Activated CD4-positive, alpha-beta memory T cell treated with anti-CD3 and anti-CD28 coated beads, Interleukin-2, amount 10 ng/mL, durations not matched to agents 7 days and 5 days (primary cell): ENCODE measurements around the gene HCFC1R1. TPM values are rescaled to one million over a fixed set of nuclear protein-coding genes. Genes with fewer than 3 reads are reported as not detected.

ENCODE experiments used
- CTCF ChIA-PET: fragments of 350-600 bp; sonication (Branson Sonifier 250); formaldehyde crosslinking; loops from one replicate; lab custom pipeline; 2021; ENCODE audit warnings: antibody characterized with exemption, inconsistent platforms; lab: Charles Lee
- POLR2A ChIA-PET: fragments of 350-600 bp; sonication (Branson Sonifier 250); formaldehyde crosslinking; loops from one replicate; lab custom pipeline; 2021; ENCODE audit warnings: antibody characterized with exemption; lab: Charles Lee
- DNase-seq: peaks from one replicate; pipeline ENCODE4 v3.0.0-alpha.2; 2020
- H3K27ac Mint-ChIP-seq: one replicate; pipeline ENCODE4 v1.8.0; 2021; ENCODE audit warnings: mild to moderate bottlenecking, mixed read lengths
- H3K27me3 Mint-ChIP-seq: one replicate; pipeline ENCODE4 v1.8.0; 2021; ENCODE audit warnings: mixed read lengths
- H3K36me3 Mint-ChIP-seq: one replicate; pipeline ENCODE4 v1.8.0; 2021; ENCODE audit warnings: low read depth, mixed read lengths
- H3K4me1 Mint-ChIP-seq: one replicate; pipeline ENCODE4 v1.8.0; 2021; ENCODE audit warnings: mixed read lengths
- H3K4me3 Mint-ChIP-seq: one replicate; pipeline ENCODE4 v1.8.0; 2021; ENCODE audit warnings: mild to moderate bottlenecking, mixed read lengths
- H3K9me3 Mint-ChIP-seq: one replicate; pipeline ENCODE4 v1.8.0; 2021; ENCODE audit warnings: mixed read lengths
- total RNA-seq, 2 experiments: library from RNA; stranded (reverse); gene quantifications; one replicate each; pipeline ENCODE4 v1.2.3, GENCODE V29; 2021

Gene HCFC1R1
- total RNA-seq, 2 experiments from 2014 or later: 37.0 to 43.3 TPM

GRCh38 chr16:3022684-3023414 is 893 bp downstream of the HCFC1R1 start:
- DNase-seq: peak; percentile 37
- peak overlapping the region; percentile 83 for H3K27ac Mint-ChIP-seq
- peaks cover 54% of the 10 kb centered on the region for H3K4me1 Mint-ChIP-seq
- H3K9me3 Mint-ChIP-seq: no peaks in the 10 kb centered on the region
- H3K27me3 Mint-ChIP-seq: peaks cover 5% of the 10 kb centered on the region
- POLR2A ChIA-PET: interaction anchor here (1.0 to 4.7 kb wide), 18 partner anchors 9 to 378 kb away, joined by 3 to 52 read pairs (median 4); partner anchors contain the start of genes FLYWCH1, IL32, PAQR4 and PKMYT1
- CTCF ChIA-PET: interaction anchor here (1.2 to 9.9 kb wide), 6 partner anchors 9 to 106 kb away, joined by 3 to 97 read pairs (median 12); no protein-coding TSS in a partner anchor
- H3K36me3 Mint-ChIP-seq: peaks cover 27% of the 10 kb centered on the region
- peak overlapping the region; percentile 73 for H3K4me3 Mint-ChIP-seq

GRCh38 chr16:3022208-3022683 is 1.5 kb downstream of the HCFC1R1 start:
- peaks cover 51% of the 10 kb centered on the region for H3K4me1 Mint-ChIP-seq
- peaks cover 5% of the 10 kb centered on the region for H3K27me3 Mint-ChIP-seq
- H3K4me3 Mint-ChIP-seq: peak overlapping the region; percentile 73
- H3K9me3 Mint-ChIP-seq: no peaks in the 10 kb centered on the region
- DNase-seq: peak; percentile 86
- peaks cover 27% of the 10 kb centered on the region for H3K36me3 Mint-ChIP-seq
- ChIA-PET POLR2A (interaction anchor here (0.7 to 4.7 kb wide), 12 partner anchors 9 to 149 kb away, joined by 3 to 52 read pairs (median 4); partner anchors contain the start of genes FLYWCH1, PAQR4 and PKMYT1), CTCF (interaction anchor here (1.8 to 9.9 kb wide), 5 partner anchors 9 to 107 kb away, joined by 5 to 97 read pairs (median 18); no protein-coding TSS in a partner anchor)
- H3K27ac Mint-ChIP-seq: peak overlapping the region; percentile 83

- POLR2A ChIA-PET: interaction anchor here (0.7 to 4.7 kb wide), 14 partner anchors 7 to 116 kb away, joined by 3 to 52 read pairs (median 4); partner anchors contain the start of genes FLYWCH1, PAQR4, PKMYT1 and ZNF213
- Mint-ChIP-seq H3K36me3 (peaks cover 21% of the 10 kb centered on the region), H3K27ac (peak overlapping the region; percentile 83), H3K9me3 (no peaks in the 10 kb centered on the region), H3K27me3 (peaks cover 9% of the 10 kb centered on the region), H3K4me1 (peaks cover 51% of the 10 kb centered on the region), H3K4me3 (peak overlapping the region; percentile 73)
- DNase-seq: peak; percentile 79
- CTCF ChIA-PET: interaction anchor here (1.0 to 9.9 kb wide), 6 partner anchors 10 to 107 kb away, joined by 3 to 97 read pairs (median 12); no protein-coding TSS in a partner anchor
Observed at GRCh38 chr16:3021449-3022207, 2.1 kb downstream of the HCFC1R1 start.

GRCh38 chr16:3020604-3021448 is 2.9 kb downstream of the HCFC1R1 start:
- peaks cover 48% of the 10 kb centered on the region for H3K4me1 Mint-ChIP-seq
- ChIA-PET POLR2A (interaction anchor here (0.8 to 4.7 kb wide), 16 partner anchors 8 to 130 kb away, joined by 3 to 52 read pairs (median 5); partner anchors contain the start of genes IL32, PAQR4, PKMYT1 and ZNF213), CTCF (interaction anchor here (0.6 to 9.9 kb wide), 8 partner anchors 11 to 147 kb away, joined by 3 to 97 read pairs (median 9); no protein-coding TSS in a partner anchor)
- peak overlapping the region; percentile 83 for H3K4me3 Mint-ChIP-seq
- peaks cover 13% of the 10 kb centered on the region for H3K36me3 Mint-ChIP-seq
- peaks cover 11% of the 10 kb centered on the region for H3K27me3 Mint-ChIP-seq
- no peaks in the 10 kb centered on the region for H3K9me3 Mint-ChIP-seq
- DNase-seq: peak; percentile 48
- H3K27ac Mint-ChIP-seq: peak overlapping the region; percentile 83

GRCh38 chr16:3020247-3020603 is 3.5 kb downstream of the HCFC1R1 start, which contains the start of gene TNFRSF12A:
Gene TNFRSF12A, plus strand, starts transcription at chr16:3020368. Its CDS starts 30 bp downstream, at chr16:3020398.
- Mint-ChIP-seq H3K4me1 (peaks cover 44% of the 10 kb centered on the region), H3K4me3 (peak within 1 kb of the TSS; percentile 83), H3K27ac (peak within 1 kb of the TSS; percentile 83), H3K27me3 (peaks cover 11% of the 10 kb centered on the region), H3K36me3 (peaks cover 13% of the 10 kb centered on the region), H3K9me3 (no peaks in the 10 kb centered on the region)
- POLR2A ChIA-PET: interaction anchor here (1.0 to 4.7 kb wide), 13 partner anchors 9 to 130 kb away, joined by 3 to 52 read pairs (median 6); partner anchors contain the start of genes IL32, PAQR4, PKMYT1 and ZNF213
- CTCF ChIA-PET: interaction anchor here (0.6 to 9.9 kb wide), 7 partner anchors 11 to 148 kb away, joined by 3 to 97 read pairs (median 4); no protein-coding TSS in a partner anchor
- peak; percentile 79 for DNase-seq

- Mint-ChIP-seq H3K4me3 (peak overlapping the region; percentile 83), H3K27ac (peak overlapping the region; percentile 42), H3K9me3 (no peaks in the 10 kb centered on the region), H3K36me3 (peaks cover 13% of the 10 kb centered on the region), H3K27me3 (peaks cover 11% of the 10 kb centered on the region), H3K4me1 (peaks cover 43% of the 10 kb centered on the region)
- no peak for DNase-seq
- ChIA-PET CTCF (interaction anchor here (0.6 to 9.9 kb wide), 7 partner anchors 12 to 148 kb away, joined by 3 to 97 read pairs (median 4); no protein-coding TSS in a partner anchor), POLR2A (interaction anchor here (1.0 to 4.7 kb wide), 12 partner anchors 9 to 131 kb away, joined by 3 to 52 read pairs (median 6); partner anchors contain the start of genes IL32, PAQR4, PKMYT1 and ZNF213)
Observed at GRCh38 chr16:3019594-3020246, 4.0 kb downstream of the HCFC1R1 start.

- Mint-ChIP-seq H3K9me3 (no peaks in the 10 kb centered on the region), H3K27me3 (peaks cover 18% of the 10 kb centered on the region), H3K36me3 (peaks cover 9% of the 10 kb centered on the region), H3K4me3 (no peak within 1 kb of the TSS), H3K27ac (no peak within 1 kb of the TSS), H3K4me1 (peaks cover 31% of the 10 kb centered on the region)
- POLR2A ChIA-PET: interaction anchor here (1.6 kb wide), 1 partner anchor 10 kb away, joined by 4 read pairs; no protein-coding TSS in a partner anchor
- CTCF ChIA-PET: interaction anchor here (2.8 to 9.9 kb wide), 3 partner anchors 14 to 111 kb away, joined by 14 to 97 read pairs (median 72); no protein-coding TSS in a partner anchor
- DNase-seq: peak; percentile 30
Observed at GRCh38 chr16:3017794-3018506, 5.8 kb downstream of the HCFC1R1 start, which contains the start of gene CLDN6. Gene CLDN6, minus strand, starts transcription at chr16:3018183. Its CDS starts 2,162 bp downstream, at chr16:3016021.

- DNase-seq: no peak
- ChIA-PET POLR2A (interaction anchor here (1.6 kb wide), 1 partner anchor 9 kb away, joined by 4 read pairs; no protein-coding TSS in a partner anchor), CTCF (interaction anchor here (9.9 kb wide), 1 partner anchor 15 kb away, joined by 72 read pairs; no protein-coding TSS in a partner anchor)
- Mint-ChIP-seq H3K27me3 (peaks cover 24% of the 10 kb centered on the region), H3K36me3 (peaks cover 6% of the 10 kb centered on the region), H3K4me3 (no peak overlapping the region), H3K27ac (no peak overlapping the region), H3K9me3 (no peaks in the 10 kb centered on the region), H3K4me1 (peaks cover 25% of the 10 kb centered on the region)
Observed at GRCh38 chr16:3017344-3017743, 6.4 kb downstream of the HCFC1R1 start.

- ChIA-PET CTCF (interaction anchor here (1.0 to 9.9 kb wide), 2 partner anchors 12 to 13 kb away, joined by 3 to 72 read pairs; no protein-coding TSS in a partner anchor), POLR2A (no interaction called here)
- Mint-ChIP-seq H3K27ac (no peak overlapping the region), H3K27me3 (peaks cover 28% of the 10 kb centered on the region), H3K9me3 (no peaks in the 10 kb centered on the region), H3K36me3 (no peaks in the 10 kb centered on the region), H3K4me1 (peaks cover 13% of the 10 kb centered on the region), H3K4me3 (no peak overlapping the region)
- no peak for DNase-seq
Observed at GRCh38 chr16:3015865-3016521, 7.7 kb downstream of the HCFC1R1 start.

- no peak for DNase-seq
- ChIA-PET POLR2A (no interaction called here), CTCF (interaction anchor here (1.0 to 1.3 kb wide), 2 partner anchors 11 to 13 kb away, joined by 3 to 4 read pairs; no protein-coding TSS in a partner anchor)
- Mint-ChIP-seq H3K27me3 (peaks cover 27% of the 10 kb centered on the region), H3K9me3 (no peaks in the 10 kb centered on the region), H3K4me3 (no peak overlapping the region), H3K36me3 (no peaks in the 10 kb centered on the region), H3K4me1 (peaks cover 8% of the 10 kb centered on the region), H3K27ac (no peak overlapping the region)
Observed at GRCh38 chr16:3014971-3015370, 8.8 kb downstream of the HCFC1R1 start.
